Measurements from ENCODE around the gene CHST7.

The CHST7 gene

GRCh38 chrX:46584736-46585135 lies 11.2 kb downstream of the CHST7 start:
- TF ChIP-seq ZFX (IDR thresholded peaks at IDR 0.05) (no peak), CTCF (conservative IDR thresholded peaks at IDR 0.05) (no peak)
- H3K27ac ChIP-seq = no peak overlapping the region

GRCh38 chrX:46587158-46587557 lies 13.6 kb downstream of the CHST7 start:
- TF ChIP-seq ZFX (IDR thresholded peaks at IDR 0.05) = no peak
- no peak for TF ChIP-seq CTCF (conservative IDR thresholded peaks at IDR 0.05)
- no peak overlapping the region for H3K27ac ChIP-seq

GRCh38 chrX:46587753-46588171 lies 14.2 kb downstream of the CHST7 start:
- TF ChIP-seq ZFX (IDR thresholded peaks at IDR 0.05) (no peak), CTCF (conservative IDR thresholded peaks at IDR 0.05) (no peak)
- H3K27ac ChIP-seq = no peak overlapping the region

- H3K27ac ChIP-seq = no peak overlapping the region
- TF ChIP-seq CTCF (conservative IDR thresholded peaks at IDR 0.05) = no peak
- TF ChIP-seq ZFX (IDR thresholded peaks at IDR 0.05) = no peak
These were observed 14.7 kb downstream of the CHST7 start for GRCh38 chrX:46588263-46588662.

- TF ChIP-seq CTCF (conservative IDR thresholded peaks at IDR 0.05) = no peak
- TF ChIP-seq ZFX (IDR thresholded peaks at IDR 0.05) = no peak
These were observed 16.6 kb downstream of the CHST7 start for GRCh38 chrX:46589977-46590723.

GRCh38 chrX:46595084-46595483 lies 21.5 kb downstream of the CHST7 start:
- H3K27ac ChIP-seq = no peak overlapping the region
- TF ChIP-seq CTCF (conservative IDR thresholded peaks at IDR 0.05) = no peak
- TF ChIP-seq ZFX (IDR thresholded peaks at IDR 0.05) = no peak

More at GRCh38 chrX:46589977-46590723, 16.6 kb downstream of the CHST7 start:
- H3K27ac ChIP-seq = no peak overlapping the region

- no peak overlapping the region for H3K27ac ChIP-seq
- TF ChIP-seq ZFX (IDR thresholded peaks at IDR 0.05) = no peak
- TF ChIP-seq CTCF (conservative IDR thresholded peaks at IDR 0.05) = no peak
These were observed 23.6 kb downstream of the CHST7 start for GRCh38 chrX:46597208-46597607.
